Gastroesophageal sphincter (tissue), 3 donors: ENCODE data around the gene BPI.

Source experiments
- POLR2AphosphoS5 ChIP-seq: sonication (generic); formaldehyde crosslinking; IDR thresholded peaks from one replicate; pipeline ENCODE4 v1.6.1; 2017; ENCODE audit warnings: antibody characterized with exemption
- TF ChIP-seq, protein P1 (sequence below), 4 experiments: fragments of 200-600 bp in 2 of 4; fragments of 450-650 bp in 2 of 4; sonication (generic) in 1 of 4; IDR thresholded peaks; one replicate each; pipeline ENCODE4 v1.5.1; 2017 to 2019; ENCODE audit warnings: antibody characterized with exemption in 4 of 4, mild to moderate bottlenecking in 2 of 4, moderate library complexity in 2 of 4

DNA sequence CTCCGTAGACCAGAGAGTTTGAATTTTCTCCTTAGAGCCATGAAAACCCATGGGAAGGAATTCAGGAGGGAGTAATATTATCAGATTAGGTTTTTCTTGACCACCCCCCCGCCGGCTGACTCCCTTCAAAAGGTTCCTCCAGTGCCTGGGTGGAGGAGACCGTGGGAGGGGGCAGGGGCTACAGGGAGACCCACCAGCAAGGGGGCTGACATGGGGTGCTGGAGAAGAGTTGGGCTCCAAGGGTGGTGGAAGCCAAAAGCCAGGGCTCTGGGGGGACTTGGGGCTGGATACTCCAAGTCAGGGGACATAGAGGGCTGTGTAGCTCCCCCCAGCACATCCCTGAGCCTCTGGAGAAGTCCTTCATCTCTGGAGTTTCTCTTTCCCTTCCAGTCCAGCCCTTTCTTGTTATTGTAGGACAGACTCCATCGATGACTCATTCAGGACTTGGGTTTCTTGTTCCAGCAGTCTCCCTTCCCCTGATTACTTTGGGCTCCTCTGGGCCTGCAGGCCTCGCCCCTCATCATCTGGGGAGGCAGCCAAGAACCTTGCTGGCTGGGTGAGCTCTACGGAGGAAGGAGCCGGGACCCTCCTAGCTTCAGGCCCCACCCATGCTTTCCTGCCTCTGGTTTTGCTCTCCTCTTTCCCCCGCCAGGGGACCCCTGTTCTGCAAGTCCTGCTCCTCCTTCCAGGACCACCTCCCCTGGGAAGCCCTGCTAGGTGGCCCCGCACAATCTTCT lies 32.9 kb upstream of the BPI start:
- TF ChIP-seq, protein P1, sequence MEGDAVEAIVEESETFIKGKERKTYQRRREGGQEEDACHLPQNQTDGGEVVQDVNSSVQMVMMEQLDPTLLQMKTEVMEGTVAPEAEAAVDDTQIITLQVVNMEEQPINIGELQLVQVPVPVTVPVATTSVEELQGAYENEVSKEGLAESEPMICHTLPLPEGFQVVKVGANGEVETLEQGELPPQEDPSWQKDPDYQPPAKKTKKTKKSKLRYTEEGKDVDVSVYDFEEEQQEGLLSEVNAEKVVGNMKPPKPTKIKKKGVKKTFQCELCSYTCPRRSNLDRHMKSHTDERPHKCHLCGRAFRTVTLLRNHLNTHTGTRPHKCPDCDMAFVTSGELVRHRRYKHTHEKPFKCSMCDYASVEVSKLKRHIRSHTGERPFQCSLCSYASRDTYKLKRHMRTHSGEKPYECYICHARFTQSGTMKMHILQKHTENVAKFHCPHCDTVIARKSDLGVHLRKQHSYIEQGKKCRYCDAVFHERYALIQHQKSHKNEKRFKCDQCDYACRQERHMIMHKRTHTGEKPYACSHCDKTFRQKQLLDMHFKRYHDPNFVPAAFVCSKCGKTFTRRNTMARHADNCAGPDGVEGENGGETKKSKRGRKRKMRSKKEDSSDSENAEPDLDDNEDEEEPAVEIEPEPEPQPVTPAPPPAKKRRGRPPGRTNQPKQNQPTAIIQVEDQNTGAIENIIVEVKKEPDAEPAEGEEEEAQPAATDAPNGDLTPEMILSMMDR (IDR thresholded peaks at IDR 0.05): no peak
- TF ChIP-seq POLR2AphosphoS5: no peak
